ENCODE measurements around the gene DEPDC1B.

Gene DEPDC1B

GRCh38 chr5:60551829-60552228, 148.1 kb downstream of the DEPDC1B start:
- Mint-ChIP-seq H3K36me3 (ENCODE audit: low read depth) (no peaks in the 10 kb centered on the region), H3K9me3 (no peaks in the 10 kb centered on the region), H3K27me3 (ENCODE audit: low read depth) (peaks cover 4% of the 10 kb centered on the region), H3K4me1 (ENCODE audit: low read depth) (no peaks in the 10 kb centered on the region), H3K27ac (no peak overlapping the region), H3K4me3 (no peak overlapping the region)

DNA sequence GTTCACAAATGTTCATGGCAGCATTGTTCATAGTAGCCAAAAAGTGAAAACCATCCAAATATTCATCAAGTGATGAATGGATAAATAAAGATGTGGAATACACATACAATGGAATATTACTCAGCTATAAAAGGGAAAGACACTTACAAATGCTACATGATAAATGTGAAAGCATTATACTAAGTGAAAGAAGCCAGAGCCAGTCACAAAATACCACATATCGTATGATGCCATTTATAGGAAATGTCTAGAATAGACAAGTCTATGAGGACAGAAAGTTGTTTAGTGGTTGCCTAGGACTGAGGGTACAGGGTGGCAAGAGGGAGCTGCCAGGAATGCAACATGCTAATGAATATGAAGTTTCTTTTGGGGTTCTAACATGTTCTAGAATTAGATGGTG, 148.7 kb downstream of the DEPDC1B start:
- Mint-ChIP-seq H3K4me1 (ENCODE audit: low read depth) (no peaks in the 10 kb centered on the region), H3K27ac (no peak overlapping the region), H3K4me3 (no peak overlapping the region), H3K36me3 (ENCODE audit: low read depth) (no peaks in the 10 kb centered on the region), H3K27me3 (ENCODE audit: low read depth) (peaks cover 4% of the 10 kb centered on the region), H3K9me3 (no peaks in the 10 kb centered on the region)

DNA sequence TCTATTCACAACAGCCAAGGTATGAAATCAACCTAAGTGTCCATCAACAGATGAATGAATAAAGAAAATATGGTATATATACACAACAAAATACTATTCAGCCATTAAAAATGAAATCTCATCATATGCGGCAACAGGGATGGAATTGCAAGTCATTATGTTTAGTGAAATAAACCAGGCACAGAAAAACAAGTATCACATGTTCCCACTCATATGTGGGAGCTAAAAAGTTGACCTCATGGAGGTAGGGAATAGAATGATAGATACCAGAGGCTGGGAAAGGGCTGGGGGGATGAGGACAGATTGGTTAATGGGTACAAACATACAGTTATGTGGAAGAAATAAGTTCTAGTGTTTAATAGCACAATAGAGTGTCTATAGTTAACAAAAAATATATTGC, 149.7 kb downstream of the DEPDC1B start:
- Mint-ChIP-seq H3K9me3 (no peaks in the 10 kb centered on the region), H3K4me3 (no peak overlapping the region), H3K27ac (no peak overlapping the region), H3K36me3 (ENCODE audit: low read depth) (no peaks in the 10 kb centered on the region), H3K4me1 (ENCODE audit: low read depth) (no peaks in the 10 kb centered on the region), H3K27me3 (ENCODE audit: low read depth) (peaks cover 4% of the 10 kb centered on the region)

GRCh38 chr5:60549841-60550240, 150.1 kb downstream of the DEPDC1B start:
- no peak overlapping the region for H3K27ac Mint-ChIP-seq
- peaks cover 4% of the 10 kb centered on the region for H3K27me3 Mint-ChIP-seq (ENCODE audit: low read depth)
- H3K4me3 Mint-ChIP-seq, result no peak overlapping the region
- no peaks in the 10 kb centered on the region for H3K4me1 Mint-ChIP-seq (ENCODE audit: low read depth)
- no peaks in the 10 kb centered on the region for H3K36me3 Mint-ChIP-seq (ENCODE audit: low read depth)
- H3K9me3 Mint-ChIP-seq, result no peaks in the 10 kb centered on the region

All from T-helper 1 cell treated with Interleukin-12 subunit alpha and Interleukin-12 subunit beta and Interleukin-4 antibody, amounts not matched to agents 30 μg/mL and 1 μg/mL, for 36 hours (primary cell).